ENCODE data around the gene PEDS1.

DNA sequence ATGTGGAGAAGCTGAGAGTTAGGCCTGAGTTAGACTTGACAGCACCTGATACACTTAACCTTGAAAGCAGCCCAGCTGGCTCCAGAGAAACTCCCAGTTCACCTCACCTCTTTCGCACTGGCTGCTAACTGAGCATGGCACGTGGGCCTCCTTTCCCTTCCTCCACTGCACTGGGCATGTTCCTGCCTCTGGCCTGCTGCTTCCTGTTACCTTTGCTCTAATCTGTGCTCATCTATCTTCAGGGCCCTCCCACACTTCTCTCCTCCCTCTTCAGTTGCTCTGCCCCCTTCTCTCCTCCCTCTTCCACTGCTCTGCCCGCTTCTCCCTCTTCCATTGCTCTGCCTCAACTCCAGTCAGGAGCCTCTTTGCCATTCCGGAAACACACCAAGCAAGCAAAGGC, 26.9 kb downstream of the PEDS1 start:
- TF ChIP-seq, protein P1, sequence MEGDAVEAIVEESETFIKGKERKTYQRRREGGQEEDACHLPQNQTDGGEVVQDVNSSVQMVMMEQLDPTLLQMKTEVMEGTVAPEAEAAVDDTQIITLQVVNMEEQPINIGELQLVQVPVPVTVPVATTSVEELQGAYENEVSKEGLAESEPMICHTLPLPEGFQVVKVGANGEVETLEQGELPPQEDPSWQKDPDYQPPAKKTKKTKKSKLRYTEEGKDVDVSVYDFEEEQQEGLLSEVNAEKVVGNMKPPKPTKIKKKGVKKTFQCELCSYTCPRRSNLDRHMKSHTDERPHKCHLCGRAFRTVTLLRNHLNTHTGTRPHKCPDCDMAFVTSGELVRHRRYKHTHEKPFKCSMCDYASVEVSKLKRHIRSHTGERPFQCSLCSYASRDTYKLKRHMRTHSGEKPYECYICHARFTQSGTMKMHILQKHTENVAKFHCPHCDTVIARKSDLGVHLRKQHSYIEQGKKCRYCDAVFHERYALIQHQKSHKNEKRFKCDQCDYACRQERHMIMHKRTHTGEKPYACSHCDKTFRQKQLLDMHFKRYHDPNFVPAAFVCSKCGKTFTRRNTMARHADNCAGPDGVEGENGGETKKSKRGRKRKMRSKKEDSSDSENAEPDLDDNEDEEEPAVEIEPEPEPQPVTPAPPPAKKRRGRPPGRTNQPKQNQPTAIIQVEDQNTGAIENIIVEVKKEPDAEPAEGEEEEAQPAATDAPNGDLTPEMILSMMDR (conservative IDR thresholded peaks at IDR 0.05), result no peak
- TF ChIP-seq EZH2 (IDR thresholded peaks at IDR 0.05; ENCODE audit: low read depth), result no peak

All from PC-9 (cell line).